SK-N-SH treated with all-trans-retinoic acid at 6 μM for 48 hours (cell line): ENCODE results near the gene MRPL46.

ENCODE experiments used
- ATAC-seq: fragments of 200-7000 bp; cut with Tn5 transposase; 3 replicates; pipeline ENCODE4 v1.9.1; 2020; ENCODE audit warnings: mild to moderate bottlenecking, moderate library complexity
- ARNTL ChIP-seq: fragments of 450-650 bp; formaldehyde crosslinking; IDR thresholded peaks from 2 replicates; pipeline ENCODE4 v1.5.0; 2020; ENCODE audit warnings: low read depth, mild to moderate bottlenecking, moderate library complexity, borderline replicate concordance
- BACH2 ChIP-seq: fragments of 250-450 bp; sonication (Bioruptor Pico); IDR thresholded peaks from 2 replicates; pipeline ENCODE4 v1.9.0; 2021; ENCODE audit warnings: mild to moderate bottlenecking, borderline replicate concordance
- CREB5 ChIP-seq: fragments of 250-450 bp; sonication (Bioruptor Pico); IDR thresholded peaks from 2 replicates; pipeline ENCODE4 v1.5.1; 2020; ENCODE audit warnings: low read depth, mild to moderate bottlenecking, moderate library complexity
- CSDC2 ChIP-seq: fragments of 250-450 bp; sonication (Bioruptor Pico); IDR thresholded peaks from 2 replicates; pipeline ENCODE4 v1.5.0; 2020; ENCODE audit warnings: mild to moderate bottlenecking, moderate library complexity
- ESRRG ChIP-seq: fragments of 250-450 bp; sonication (Bioruptor Pico); IDR thresholded peaks from 2 replicates; pipeline ENCODE4 v1.6.1; 2021; ENCODE audit warnings: mild to moderate bottlenecking
- GLIS3 ChIP-seq: fragments of 250-450 bp; sonication (Bioruptor Pico); IDR thresholded peaks from 2 replicates; pipeline ENCODE4 v1.5.0; 2020; ENCODE audit warnings: mild to moderate bottlenecking, moderate library complexity
- ISL1 ChIP-seq: fragments of 250-450 bp; sonication (Bioruptor Pico); IDR thresholded peaks from 2 replicates; pipeline ENCODE4 v2.1.2; 2022; ENCODE audit warnings: mild to moderate bottlenecking, moderate library complexity
- OSR1 ChIP-seq: fragments of 250-450 bp; sonication (Bioruptor Pico); IDR thresholded peaks from 2 replicates; pipeline ENCODE4 v1.8.0; 2022; ENCODE audit warnings: moderate library complexity, mild to moderate bottlenecking, inconsistent platforms
- PATZ1 ChIP-seq: fragments of 250-450 bp; sonication (Bioruptor Pico); IDR thresholded peaks from 2 replicates; pipeline ENCODE4 v1.8.0; 2020; ENCODE audit warnings: mild to moderate bottlenecking, moderate library complexity, borderline replicate concordance
- POU6F1 ChIP-seq: fragments of 250-450 bp; sonication (Bioruptor Pico); IDR thresholded peaks from 2 replicates; pipeline ENCODE4 v1.8.0; 2021; ENCODE audit warnings: low read depth, mild to moderate bottlenecking, moderate library complexity, borderline replicate concordance
- PPARA ChIP-seq: fragments of 250-450 bp; sonication (Bioruptor Pico); IDR thresholded peaks from 2 replicates; pipeline ENCODE4 v1.5.0; 2020; ENCODE audit warnings: mild to moderate bottlenecking, borderline replicate concordance
- RARB ChIP-seq: fragments of 250-450 bp; sonication (Bioruptor Pico); IDR thresholded peaks from 2 replicates; pipeline ENCODE4 v1.8.0; 2021; ENCODE audit warnings: mild to moderate bottlenecking, moderate library complexity
- SNAI2 ChIP-seq: fragments of 250-450 bp; sonication (Bioruptor Pico); IDR thresholded peaks from 2 replicates; pipeline ENCODE4 v1.5.0; 2020; ENCODE audit warnings: mild to moderate bottlenecking, moderate library complexity
- TCF4 ChIP-seq: fragments of 250-450 bp; sonication (Bioruptor Pico); IDR thresholded peaks from 2 replicates; pipeline ENCODE4 v1.8.0; 2021; ENCODE audit warnings: mild to moderate bottlenecking, moderate library complexity, borderline replicate concordance
- TOX ChIP-seq: fragments of 250-450 bp; sonication (Bioruptor Pico); IDR thresholded peaks from 2 replicates; pipeline ENCODE4 v1.8.0; 2021; ENCODE audit warnings: mild to moderate bottlenecking, moderate library complexity, borderline replicate concordance
- ZC3H10 ChIP-seq: fragments of 250-450 bp; sonication (Bioruptor Pico); IDR thresholded peaks from 2 replicates; pipeline ENCODE4 v1.5.1; 2021; ENCODE audit warnings: mild to moderate bottlenecking, moderate library complexity
- ZFP3 ChIP-seq: fragments of 250-450 bp; sonication (Bioruptor Pico); IDR thresholded peaks from 2 replicates; pipeline ENCODE4 v1.5.0; 2020; ENCODE audit warnings: mild to moderate bottlenecking, moderate library complexity
- ZFP30 ChIP-seq: fragments of 450-650 bp; formaldehyde crosslinking; IDR thresholded peaks from 2 replicates; pipeline ENCODE4 v1.5.0; 2022; ENCODE audit warnings: mild to moderate bottlenecking, moderate library complexity
- ZNF565 ChIP-seq: fragments of 450-650 bp; formaldehyde crosslinking; conservative IDR thresholded peaks from 2 replicates; pipeline ENCODE4 v1.5.0; 2020; ENCODE audit warnings: low read depth, mild to moderate bottlenecking, moderate library complexity
- ZNF70 ChIP-seq: fragments of 450-650 bp; formaldehyde crosslinking; IDR thresholded peaks from 2 replicates; pipeline ENCODE4 v1.5.0; 2020; ENCODE audit warnings: mild to moderate bottlenecking, moderate library complexity
- ZNF8 ChIP-seq: fragments of 450-650 bp; formaldehyde crosslinking; IDR thresholded peaks from 2 replicates; pipeline ENCODE4 v1.5.0; 2020; ENCODE audit warnings: mild to moderate bottlenecking, moderate library complexity
- TF ChIP-seq, protein P1 (sequence below): fragments of 250-450 bp; sonication (Bioruptor Pico); IDR thresholded peaks from 2 replicates; pipeline ENCODE4 v1.5.0; 2020; ENCODE audit warnings: mild to moderate bottlenecking, moderate library complexity
- TF ChIP-seq, protein P2 (sequence below): fragments of 250-450 bp; sonication (Bioruptor Pico); IDR thresholded peaks from 2 replicates; pipeline ENCODE4 v1.5.1; 2021; ENCODE audit warnings: mild to moderate bottlenecking, moderate library complexity

The MRPL46 gene

DNA sequence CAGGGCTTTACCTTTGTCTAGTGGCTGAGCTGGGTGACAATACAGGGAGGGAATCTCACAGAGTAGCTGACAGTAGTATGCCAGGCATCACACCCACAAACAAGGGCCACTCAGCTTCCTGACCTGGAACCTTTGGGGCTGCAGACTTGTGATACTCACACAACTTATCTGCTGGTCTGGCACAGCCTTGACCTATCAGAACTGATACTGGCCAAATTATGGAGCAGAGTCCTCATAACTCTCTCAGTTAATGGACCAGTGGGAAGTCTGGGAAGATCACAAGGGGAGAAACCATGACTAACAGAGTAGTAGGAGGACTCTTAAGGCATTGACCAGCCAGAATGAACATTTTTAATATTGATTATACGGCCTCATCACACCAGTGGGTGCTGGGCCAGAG, 19.4 kb downstream of the MRPL46 start:
- TF ChIP-seq ESRRG (CRISPR knock-in tag) (no peak), ZFP3 (CRISPR knock-in tag) (no peak), RARB (no peak), ZNF8 (CRISPR knock-in tag) (no peak), ZNF565 (CRISPR knock-in tag) (no peak), BACH2 (CRISPR knock-in tag) (no peak), ARNTL (CRISPR knock-in tag) (no peak), POU6F1 (CRISPR knock-in tag) (no peak), SNAI2 (no peak), PPARA (CRISPR knock-in tag) (no peak), ZNF70 (CRISPR knock-in tag) (no peak), ISL1 (CRISPR knock-in tag) (no peak), GLIS3 (no peak), OSR1 (CRISPR knock-in tag) (no peak)
- TF ChIP-seq, protein P1, sequence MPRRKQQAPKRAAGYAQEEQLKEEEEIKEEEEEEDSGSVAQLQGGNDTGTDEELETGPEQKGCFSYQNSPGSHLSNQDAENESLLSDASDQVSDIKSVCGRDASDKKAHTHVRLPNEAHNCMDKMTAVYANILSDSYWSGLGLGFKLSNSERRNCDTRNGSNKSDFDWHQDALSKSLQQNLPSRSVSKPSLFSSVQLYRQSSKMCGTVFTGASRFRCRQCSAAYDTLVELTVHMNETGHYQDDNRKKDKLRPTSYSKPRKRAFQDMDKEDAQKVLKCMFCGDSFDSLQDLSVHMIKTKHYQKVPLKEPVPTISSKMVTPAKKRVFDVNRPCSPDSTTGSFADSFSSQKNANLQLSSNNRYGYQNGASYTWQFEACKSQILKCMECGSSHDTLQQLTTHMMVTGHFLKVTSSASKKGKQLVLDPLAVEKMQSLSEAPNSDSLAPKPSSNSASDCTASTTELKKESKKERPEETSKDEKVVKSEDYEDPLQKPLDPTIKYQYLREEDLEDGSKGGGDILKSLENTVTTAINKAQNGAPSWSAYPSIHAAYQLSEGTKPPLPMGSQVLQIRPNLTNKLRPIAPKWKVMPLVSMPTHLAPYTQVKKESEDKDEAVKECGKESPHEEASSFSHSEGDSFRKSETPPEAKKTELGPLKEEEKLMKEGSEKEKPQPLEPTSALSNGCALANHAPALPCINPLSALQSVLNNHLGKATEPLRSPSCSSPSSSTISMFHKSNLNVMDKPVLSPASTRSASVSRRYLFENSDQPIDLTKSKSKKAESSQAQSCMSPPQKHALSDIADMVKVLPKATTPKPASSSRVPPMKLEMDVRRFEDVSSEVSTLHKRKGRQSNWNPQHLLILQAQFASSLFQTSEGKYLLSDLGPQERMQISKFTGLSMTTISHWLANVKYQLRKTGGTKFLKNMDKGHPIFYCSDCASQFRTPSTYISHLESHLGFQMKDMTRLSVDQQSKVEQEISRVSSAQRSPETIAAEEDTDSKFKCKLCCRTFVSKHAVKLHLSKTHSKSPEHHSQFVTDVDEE (CRISPR knock-in tag), result no peak
- TF ChIP-seq, protein P2, sequence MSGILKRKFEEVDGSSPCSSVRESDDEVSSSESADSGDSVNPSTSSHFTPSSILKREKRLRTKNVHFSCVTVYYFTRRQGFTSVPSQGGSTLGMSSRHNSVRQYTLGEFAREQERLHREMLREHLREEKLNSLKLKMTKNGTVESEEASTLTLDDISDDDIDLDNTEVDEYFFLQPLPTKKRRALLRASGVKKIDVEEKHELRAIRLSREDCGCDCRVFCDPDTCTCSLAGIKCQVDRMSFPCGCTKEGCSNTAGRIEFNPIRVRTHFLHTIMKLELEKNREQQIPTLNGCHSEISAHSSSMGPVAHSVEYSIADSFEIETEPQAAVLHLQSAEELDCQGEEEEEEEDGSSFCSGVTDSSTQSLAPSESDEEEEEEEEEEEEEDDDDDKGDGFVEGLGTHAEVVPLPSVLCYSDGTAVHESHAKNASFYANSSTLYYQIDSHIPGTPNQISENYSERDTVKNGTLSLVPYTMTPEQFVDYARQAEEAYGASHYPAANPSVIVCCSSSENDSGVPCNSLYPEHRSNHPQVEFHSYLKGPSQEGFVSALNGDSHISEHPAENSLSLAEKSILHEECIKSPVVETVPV (CRISPR knock-in tag), result no peak
- no peak for ATAC-seq

DNA sequence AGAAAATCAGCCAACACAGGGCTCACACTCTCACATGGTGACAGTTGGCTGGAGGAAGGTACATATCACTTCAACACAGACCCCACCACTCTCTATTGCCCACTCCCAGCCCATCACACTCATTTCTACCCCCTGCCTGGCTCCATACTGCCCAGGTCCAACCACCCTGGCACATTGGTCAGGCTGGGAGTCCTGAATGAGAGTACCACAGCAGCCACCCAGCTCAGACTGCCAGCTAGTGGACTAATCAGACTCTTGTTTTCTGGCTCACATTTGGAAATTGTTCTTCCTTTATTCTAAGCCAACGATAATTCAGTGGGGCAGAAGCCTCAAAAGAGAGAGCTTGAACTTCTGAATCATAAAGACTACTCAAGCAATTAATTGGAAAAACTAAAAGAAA, 20.0 kb downstream of the MRPL46 start:
- ATAC-seq, result no peak
- TF ChIP-seq BACH2 (CRISPR knock-in tag) (no peak), OSR1 (CRISPR knock-in tag) (no peak), ZNF70 (CRISPR knock-in tag) (no peak), POU6F1 (CRISPR knock-in tag) (no peak), ZFP3 (CRISPR knock-in tag) (no peak), ISL1 (CRISPR knock-in tag) (no peak), ZC3H10 (CRISPR knock-in tag) (no peak)
- TF ChIP-seq, protein P2 (CRISPR knock-in tag), result no peak

- no peak for ATAC-seq
- TF ChIP-seq OSR1 (CRISPR knock-in tag), result no peak
- no peak for TF ChIP-seq ZNF565 (CRISPR knock-in tag)
- TF ChIP-seq ZFP30, result no peak
- no peak for TF ChIP-seq GLIS3
- no peak for TF ChIP-seq TOX (CRISPR knock-in tag)
- no peak for TF ChIP-seq CSDC2
- TF ChIP-seq PPARA (CRISPR knock-in tag), result no peak
- no peak for TF ChIP-seq ZNF8 (CRISPR knock-in tag)
- TF ChIP-seq ISL1 (CRISPR knock-in tag), result no peak
- no peak for TF ChIP-seq PATZ1
- TF ChIP-seq ZNF70 (CRISPR knock-in tag), result no peak
- TF ChIP-seq ESRRG (CRISPR knock-in tag), result no peak
- no peak for TF ChIP-seq ZFP3 (CRISPR knock-in tag)
- no peak for TF ChIP-seq BACH2 (CRISPR knock-in tag)
- no peak for TF ChIP-seq TCF4 (CRISPR knock-in tag)
- TF ChIP-seq SNAI2, result no peak
- TF ChIP-seq ARNTL (CRISPR knock-in tag), result no peak
- no peak for TF ChIP-seq CREB5 (CRISPR knock-in tag)
Observed at GRCh38 chr15:88441076-88441730, 26.0 kb downstream of the MRPL46 start.
